Measurements from ENCODE around the gene SLC2A5.

SLC2A5 gene

GRCh38 chr1:9061252-9061960 is 8.0 kb downstream of the SLC2A5 start:
- no peak for DNase-seq

GRCh38 chr1:9059891-9060744 is 9.3 kb downstream of the SLC2A5 start:
- DNase-seq: no peak

- DNase-seq: no peak
These were observed 11.0 kb downstream of the SLC2A5 start for GRCh38 chr1:9058465-9058864.

- DNase-seq: no peak
These were observed 11.6 kb downstream of the SLC2A5 start for GRCh38 chr1:9057851-9058250.

- DNase-seq: no peak
These were observed 17.0 kb downstream of the SLC2A5 start for GRCh38 chr1:9052272-9053049.

GRCh38 chr1:9051379-9051778 is 18.1 kb downstream of the SLC2A5 start:
- DNase-seq: no peak

GRCh38 chr1:9050803-9051202 is 18.6 kb downstream of the SLC2A5 start:
- no peak for DNase-seq

- DNase-seq: no peak
These were observed 20.9 kb downstream of the SLC2A5 start for GRCh38 chr1:9048551-9048950.

GRCh38 chr1:9047019-9047418 is 22.4 kb downstream of the SLC2A5 start:
- no peak for DNase-seq

GRCh38 chr1:9045861-9046510 is 23.4 kb downstream of the SLC2A5 start:
- no peak for DNase-seq

GRCh38 chr1:9044236-9044635 is 25.2 kb downstream of the SLC2A5 start:
- no peak for DNase-seq

GRCh38 chr1:9042272-9042671 is 27.2 kb downstream of the SLC2A5 start:
- no peak for DNase-seq

- no peak for DNase-seq
These were observed 28.2 kb downstream of the SLC2A5 start for GRCh38 chr1:9041116-9041779.

- DNase-seq: no peak
These were observed 28.8 kb downstream of the SLC2A5 start for GRCh38 chr1:9040659-9041030.

- DNase-seq: no peak
These were observed 29.4 kb downstream of the SLC2A5 start for GRCh38 chr1:9039761-9040658.

GRCh38 chr1:9038881-9039760 is 30.3 kb downstream of the SLC2A5 start:
- no peak for DNase-seq

- DNase-seq: no peak
These were observed 31.1 kb downstream of the SLC2A5 start for GRCh38 chr1:9038338-9038650.

GRCh38 chr1:9037476-9038337 is 31.7 kb downstream of the SLC2A5 start:
- DNase-seq: no peak

GRCh38 chr1:9035226-9035625 is 34.2 kb downstream of the SLC2A5 start:
- no peak for DNase-seq

Data from left hindlimb (tissue), 1 donor.